Ovary (tissue), 9 donors: Measurements from ENCODE around the gene MBNL2. TPM values are rescaled to one million over a fixed set of nuclear protein-coding genes. Genes with fewer than 3 reads are reported as not detected.

ENCODE experiments used
- DNase-seq, 5 donors: peaks; one replicate each; pipeline ENCODE4 v3.0.0-alpha.2; 2019 to 2020
- H3K27ac ChIP-seq, 2 donors: fragments of 200-600 bp; one replicate each; pipeline versions ENCODE4 v1.5.1 to v1.8.0; 2019 to 2022
- H3K27me3 ChIP-seq: fragments of 200-600 bp; one replicate; pipeline ENCODE4 v1.8.0; 2022
- H3K36me3 ChIP-seq: fragments of 200-600 bp; sonication (generic); one replicate; pipeline ENCODE4 v1.5.1; 2019
- H3K4me1 ChIP-seq: one replicate; pipeline ENCODE4 v1.8.1; 2013; ENCODE audit warnings: mild to moderate bottlenecking, moderate library complexity; ENCODE audit not compliant: insufficient read depth
- H3K4me3 ChIP-seq: fragments of 200-600 bp; sonication (generic); one replicate; pipeline ENCODE4 v1.5.1; 2017
- H3K9me3 ChIP-seq, 2 donors: fragments of 200-600 bp in 1 of 2; sonication (generic) in 1 of 2; one replicate each; pipeline versions ENCODE4 v1.5.1 to v1.8.1; 2013 to 2019; ENCODE audit warnings: mild to moderate bottlenecking in 1 of 2, moderate library complexity in 1 of 2
- EP300 ChIP-seq: sonication (generic); formaldehyde crosslinking; IDR thresholded peaks from one replicate; pipeline ENCODE4 v1.6.1; 2017; ENCODE audit warnings: antibody characterized with exemption
- POLR2A ChIP-seq: fragments of 450-650 bp; IDR thresholded peaks from one replicate; pipeline ENCODE4 v1.6.1; 2017; ENCODE audit warnings: antibody characterized with exemption, mild to moderate bottlenecking, moderate library complexity
- WGBS, 3 donors: extraction: QIAGEN DNeasy Blood & Tissue Kit in 1 of 3; methylation state at CpG; one replicate each; pipeline versions ENCODE4 v1.1.5 to v1.1.7; 2013 to 2017; 5-methylcytosine and 5-hydroxymethylcytosine counted together
- intact Hi-C, 4 donors: fragments of 100-400 bp; cut with DNase I; formaldehyde crosslinking; loops; one replicate each; pipeline versions ENCODE4 v1.11.0 to v1.15.1; 2022 to 2023
- polyA plus RNA-seq, 2 donors: library from polyadenylated mRNA; stranded (reverse); fragments of 200-250 nt in 1 of 2; fragments of 350-450 nt in 1 of 2; fragmentation: Illumina TruSeq in 1 of 2; extraction: RNeasy Lipid Tissue Mini Kit (QIAGEN cat#74804) in 1 of 2; gene quantifications; one replicate each; pipeline ENCODE4 v1.2.3, GENCODE V29; 2013 to 2014
- total RNA-seq, 7 donors: library from RNA; depleted of rRNA in 2 of 7; stranded (reverse); fragments of >200 nt in 2 of 7; fragmentation: NEBNext Ultra II Directional in 3 of 7; extraction: Animal tissue kit (Norgen Biotek cat#: 25700) in 3 of 7; gene quantifications; one replicate each; pipeline versions ENCODE4 v1.1.0 to v1.2.4, GENCODE V29; 2016 to 2023
- TF ChIP-seq, protein P1 (sequence below), 3 donors: fragments of 450-650 bp in 2 of 3; fragments of 200-600 bp in 1 of 3; IDR thresholded peaks; one replicate each; pipeline versions ENCODE4 v1.5.1 to v1.8.0; 2016 to 2022; ENCODE audit warnings: antibody characterized with exemption in 3 of 3, mild to moderate bottlenecking in 1 of 3
- donor health status: DM: no; HTN: no; CAD: no; lungs with moderate emphysema.
- donor health status: DM: no; HTN: no; CAD: no.
- donor health status: Bipolar disorder and iron deficiency.
- donor health status: DM: yes; HTN: yes; CAD: no.
- donor health status: DM: no; HTN: no; CAD: no.
- donor health status: DM: yes; HTN: yes; CAD: no.

The MBNL2 gene
- total and polyA plus RNA-seq, 9 donors: 43.7 to 110 (median 92.1) TPM

DNA sequence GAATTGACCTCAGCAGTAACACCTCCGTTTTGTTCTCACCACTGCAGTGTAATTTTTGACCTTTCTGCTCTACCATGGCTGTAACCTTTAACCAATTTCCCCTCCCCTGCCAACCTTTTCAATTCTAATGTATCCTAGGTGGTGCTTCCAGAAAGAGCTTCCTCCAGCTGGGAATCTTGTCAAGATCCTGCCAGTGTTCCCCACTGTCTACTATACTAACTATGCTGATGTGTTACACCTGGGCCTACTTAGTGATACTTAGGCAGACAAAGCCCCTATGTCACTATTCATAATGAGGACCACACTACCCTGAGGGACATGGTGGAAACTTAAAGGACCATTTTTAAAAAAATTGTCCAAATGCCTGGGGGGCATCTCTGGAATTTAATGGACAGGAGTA is 41.0 kb downstream of the MBNL2 start:
- TF ChIP-seq, protein P1, sequence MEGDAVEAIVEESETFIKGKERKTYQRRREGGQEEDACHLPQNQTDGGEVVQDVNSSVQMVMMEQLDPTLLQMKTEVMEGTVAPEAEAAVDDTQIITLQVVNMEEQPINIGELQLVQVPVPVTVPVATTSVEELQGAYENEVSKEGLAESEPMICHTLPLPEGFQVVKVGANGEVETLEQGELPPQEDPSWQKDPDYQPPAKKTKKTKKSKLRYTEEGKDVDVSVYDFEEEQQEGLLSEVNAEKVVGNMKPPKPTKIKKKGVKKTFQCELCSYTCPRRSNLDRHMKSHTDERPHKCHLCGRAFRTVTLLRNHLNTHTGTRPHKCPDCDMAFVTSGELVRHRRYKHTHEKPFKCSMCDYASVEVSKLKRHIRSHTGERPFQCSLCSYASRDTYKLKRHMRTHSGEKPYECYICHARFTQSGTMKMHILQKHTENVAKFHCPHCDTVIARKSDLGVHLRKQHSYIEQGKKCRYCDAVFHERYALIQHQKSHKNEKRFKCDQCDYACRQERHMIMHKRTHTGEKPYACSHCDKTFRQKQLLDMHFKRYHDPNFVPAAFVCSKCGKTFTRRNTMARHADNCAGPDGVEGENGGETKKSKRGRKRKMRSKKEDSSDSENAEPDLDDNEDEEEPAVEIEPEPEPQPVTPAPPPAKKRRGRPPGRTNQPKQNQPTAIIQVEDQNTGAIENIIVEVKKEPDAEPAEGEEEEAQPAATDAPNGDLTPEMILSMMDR (IDR thresholded peaks at IDR 0.05): no peak
- no peak for TF ChIP-seq POLR2A
- TF ChIP-seq EP300: no peak
- H3K4me3 ChIP-seq: no peak overlapping the region
- H3K27me3 ChIP-seq: no peaks in the 10 kb centered on the region
- 87 to 97% (median 92%) methylated on average over 1 of the region's 1 CpG for WGBS, 3 donors
- DNase-seq: no peak
- no peaks in the 10 kb centered on the region for H3K9me3 ChIP-seq
- H3K36me3 ChIP-seq: no peaks in the 10 kb centered on the region
- intact Hi-C loops: no loop called here
- peaks cover 42% of the 10 kb centered on the region for H3K4me1 ChIP-seq
- H3K27ac ChIP-seq: no peak overlapping the region

DNA sequence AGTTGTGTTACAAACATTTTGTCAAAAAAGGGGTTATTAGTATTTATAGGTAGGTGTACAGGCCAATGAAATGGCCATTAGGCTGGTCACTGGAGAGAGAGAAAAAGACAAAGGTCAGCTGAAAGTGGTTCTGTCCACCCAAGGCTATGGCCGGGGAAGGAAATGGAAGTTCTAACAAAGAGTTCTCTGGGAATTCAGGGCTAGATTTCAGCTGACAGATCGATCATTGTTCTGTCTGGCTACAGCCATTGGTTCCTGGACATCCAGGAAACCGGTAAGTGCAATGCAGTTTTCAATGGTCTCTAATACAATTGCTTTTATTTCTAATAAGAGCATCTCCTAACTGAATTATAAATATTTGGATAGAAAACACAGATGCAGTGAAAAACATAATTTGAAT is 42.5 kb downstream of the MBNL2 start:
- Histone ChIP-seq H3K9me3 (no peaks in the 10 kb centered on the region), H3K4me1 (peaks cover 46% of the 10 kb centered on the region), H3K36me3 (no peaks in the 10 kb centered on the region), H3K27ac (no peak overlapping the region), H3K27me3 (no peaks in the 10 kb centered on the region), H3K4me3 (no peak overlapping the region)
- 76 to 85% (median 83%) methylated on average over 3 of the region's 3 CpGs for whole genome bisulfite sequencing, 3 donors
- intact Hi-C loops: no loop called here
- TF ChIP-seq, protein P1 (IDR thresholded peaks at IDR 0.05): no peak
- TF ChIP-seq EP300 (no peak), POLR2A (no peak)
- no peak for DNase-seq

DNA sequence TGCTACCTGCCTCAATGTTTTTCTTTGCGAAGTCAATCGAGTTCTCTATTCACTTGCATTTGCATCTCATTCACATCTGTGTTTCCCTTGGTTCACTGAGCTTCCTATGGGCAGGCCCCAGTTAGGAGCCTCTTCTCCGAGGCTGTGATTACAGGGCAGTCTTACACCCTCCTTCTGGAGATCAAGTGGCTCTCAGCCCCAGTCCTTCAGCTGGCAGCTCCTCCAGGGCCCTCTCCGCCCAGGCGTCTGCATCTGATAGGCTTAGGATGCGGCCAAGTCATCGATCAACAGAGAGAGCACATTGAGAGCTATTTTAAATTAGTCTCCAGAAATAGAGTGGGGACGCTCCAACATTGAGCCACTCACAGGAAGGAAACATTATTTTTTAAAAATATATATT is 44.2 kb downstream of the MBNL2 start:
- TF ChIP-seq, protein P1 (IDR thresholded peaks at IDR 0.05): no peak
- TF ChIP-seq POLR2A: no peak
- TF ChIP-seq EP300: no peak
- DNase-seq: no peak
- Histone ChIP-seq H3K27ac (no peak overlapping the region), H3K36me3 (no peaks in the 10 kb centered on the region), H3K4me3 (no peak overlapping the region), H3K4me1 (peaks cover 38% of the 10 kb centered on the region), H3K9me3 (no peaks in the 10 kb centered on the region), H3K27me3 (no peaks in the 10 kb centered on the region)
- intact Hi-C loops: no loop called here
- WGBS, 3 donors: 45 to 67% (median 49%) methylated on average over 8 of the region's 8 CpGs

DNA sequence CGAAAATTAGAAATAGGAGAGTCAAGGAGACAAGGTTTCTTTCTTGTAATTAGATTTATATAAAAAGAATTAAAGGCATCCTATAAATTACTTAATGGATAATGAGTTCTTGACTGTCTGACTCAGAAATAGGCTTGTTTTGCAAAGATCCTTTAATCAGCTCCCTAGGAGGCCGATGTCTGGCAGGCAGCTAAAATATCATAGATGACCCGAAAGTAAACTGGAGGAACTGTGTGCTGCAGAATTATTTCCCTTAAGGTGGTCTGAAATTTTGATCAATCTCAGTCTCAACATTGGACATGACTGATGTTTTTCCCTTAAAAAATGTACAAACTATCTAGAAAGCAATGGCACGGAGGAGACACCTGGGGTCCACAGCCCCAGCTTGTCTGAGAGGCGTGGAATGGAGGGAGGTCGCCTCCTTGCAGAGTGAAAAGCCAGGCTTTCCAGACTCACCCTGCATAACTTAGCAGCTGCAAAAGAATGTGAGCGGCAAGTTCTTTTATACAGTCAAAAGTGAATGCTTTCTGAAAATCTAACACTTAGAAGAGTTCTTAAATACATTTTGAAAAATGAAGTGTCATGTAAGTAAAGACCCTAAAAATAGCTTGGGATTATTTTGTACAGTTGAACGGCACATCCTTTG is 44.8 kb downstream of the MBNL2 start:
- Histone ChIP-seq H3K4me3 (no peak overlapping the region), H3K36me3 (no peaks in the 10 kb centered on the region), H3K9me3 (no peaks in the 10 kb centered on the region), H3K27ac (no peak overlapping the region), H3K4me1 (peaks cover 33% of the 10 kb centered on the region), H3K27me3 (no peaks in the 10 kb centered on the region)
- 9 to 24% (median 14%) methylated on average over 8 of the region's 8 CpGs for WGBS, 3 donors
- TF ChIP-seq, protein P1 (IDR thresholded peaks at IDR 0.05): no peak
- TF ChIP-seq EP300: no peak
- no peak for TF ChIP-seq POLR2A
- no peak for DNase-seq
- intact Hi-C loops: no loop called here
